WTC11 (cell line): Measurements from ENCODE around the gene CLOCK. TPM values are rescaled to one million over a fixed set of nuclear protein-coding genes. Genes with fewer than 3 reads are reported as not detected.

Source experiments
- ATAC-seq: fragments of 200-7000 bp; cut with Tn5 transposase; 2 replicates; pipeline ENCODE4 v1.10.0; 2021; ENCODE audit warnings: mild to moderate bottlenecking, moderate library complexity
- CTCF ChIA-PET: fragments of 300-600 bp; sonication (Branson Sonifier 250); formaldehyde crosslinking; loops from one replicate; lab custom pipeline; 2021; ENCODE audit warnings: antibody characterized with exemption; lab: Charles Lee
- POLR2A ChIA-PET: fragments of 350-600 bp; sonication (Branson Sonifier 250); formaldehyde crosslinking; loops from one replicate; lab custom pipeline; 2021; ENCODE audit warnings: antibody characterized with exemption; lab: Charles Lee
- DNase-seq: peaks from one replicate; pipeline ENCODE4 v3.0.0; 2021; ENCODE audit warnings: low spot score
- H3K27ac Mint-ChIP-seq: 2 replicates; pipeline ENCODE4 v1.8.0; 2021; ENCODE audit warnings: mixed read lengths
- H3K27me3 Mint-ChIP-seq: 2 replicates; pipeline ENCODE4 v1.8.0; 2021; ENCODE audit warnings: low read depth, mild to moderate bottlenecking, moderate library complexity, mixed read lengths
- H3K36me3 Mint-ChIP-seq: 2 replicates; pipeline ENCODE4 v1.8.0; 2021; ENCODE audit warnings: mixed read lengths
- H3K4me1 Mint-ChIP-seq: 2 replicates; pipeline ENCODE4 v1.8.0; 2022; ENCODE audit warnings: mixed read lengths
- H3K4me3 Mint-ChIP-seq: 2 replicates; pipeline ENCODE4 v1.8.0; 2021; ENCODE audit warnings: mild to moderate bottlenecking, moderate library complexity, mixed read lengths
- H3K9me3 Mint-ChIP-seq: 2 replicates; pipeline ENCODE4 v1.8.0; 2021; ENCODE audit warnings: mixed read lengths
- CREM ChIP-seq: sonication (generic); formaldehyde crosslinking; IDR thresholded peaks from 2 replicates; pipeline ENCODE4 v1.8.1; 2022; ENCODE audit warnings: mild to moderate bottlenecking, missing genetic modification reagents, moderate library complexity
- EMX1 ChIP-seq: fragments of 250-450 bp; sonication (Bioruptor Pico); IDR thresholded peaks from 2 replicates; pipeline ENCODE4 v1.8.0; 2021; ENCODE audit warnings: mild to moderate bottlenecking
- FOXK1 ChIP-seq: sonication (generic); formaldehyde crosslinking; IDR thresholded peaks from 2 replicates; pipeline ENCODE4 v1.8.0; 2022; ENCODE audit warnings: mild to moderate bottlenecking, moderate library complexity, missing genetic modification reagents
- FOXP4 ChIP-seq: sonication (generic); formaldehyde crosslinking; IDR thresholded peaks from 2 replicates; pipeline ENCODE4 v1.8.0; 2022; ENCODE audit warnings: mild to moderate bottlenecking, missing genetic modification reagents
- HMGA2 ChIP-seq: fragments of 250-450 bp; sonication (Bioruptor Pico); IDR thresholded peaks from 2 replicates; pipeline ENCODE4 v1.4.0; 2021; ENCODE audit warnings: mild to moderate bottlenecking, moderate library complexity
- MAX ChIP-seq: sonication (generic); formaldehyde crosslinking; IDR thresholded peaks from 2 replicates; pipeline ENCODE4 v1.8.0; 2022; ENCODE audit warnings: mild to moderate bottlenecking, missing genetic modification reagents
- NFE2L1 ChIP-seq: sonication (generic); formaldehyde crosslinking; IDR thresholded peaks from 2 replicates; pipeline ENCODE4 v1.8.1; 2023; ENCODE audit warnings: missing genetic modification reagents
- NFYB ChIP-seq: sonication (generic); formaldehyde crosslinking; conservative IDR thresholded peaks from 2 replicates; pipeline ENCODE4 v1.8.0; 2022; ENCODE audit warnings: low read depth, missing genetic modification reagents
- PREB ChIP-seq: sonication (generic); formaldehyde crosslinking; IDR thresholded peaks from 2 replicates; pipeline ENCODE4 v1.8.1; 2022; ENCODE audit warnings: mild to moderate bottlenecking, missing genetic modification reagents, moderate library complexity, borderline replicate concordance
- PRRX2 ChIP-seq: fragments of 250-450 bp; sonication (Bioruptor Pico); IDR thresholded peaks from 2 replicates; pipeline ENCODE4 v1.8.0; 2021; ENCODE audit warnings: mild to moderate bottlenecking
- TCF7 ChIP-seq: sonication (generic); formaldehyde crosslinking; IDR thresholded peaks from 2 replicates; pipeline ENCODE4 v1.8.0; 2022; ENCODE audit warnings: mild to moderate bottlenecking, low read depth, missing genetic modification reagents, moderate library complexity
- USF1 ChIP-seq: sonication (generic); formaldehyde crosslinking; IDR thresholded peaks from 2 replicates; pipeline ENCODE4 v1.8.0; 2022; ENCODE audit warnings: mild to moderate bottlenecking, missing genetic modification reagents
- USF2 ChIP-seq: sonication (generic); formaldehyde crosslinking; IDR thresholded peaks from 2 replicates; pipeline ENCODE4 v1.8.1; 2023; ENCODE audit warnings: mild to moderate bottlenecking, missing genetic modification reagents, moderate library complexity
- ZNF512 ChIP-seq: sonication (generic); formaldehyde crosslinking; IDR thresholded peaks from 2 replicates; pipeline ENCODE4 v1.8.1; 2022; ENCODE audit warnings: missing genetic modification reagents, borderline replicate concordance
- ZNF532 ChIP-seq: fragments of 250-450 bp; sonication (Bioruptor Pico); IDR thresholded peaks from 2 replicates; pipeline ENCODE4 v1.9.0; 2021; ENCODE audit warnings: mild to moderate bottlenecking, borderline replicate concordance
- ZSCAN18 ChIP-seq: fragments of 250-450 bp; sonication (Bioruptor Pico); IDR thresholded peaks from 2 replicates; pipeline ENCODE4 v2.1.2; 2022; ENCODE audit warnings: mild to moderate bottlenecking, moderate library complexity
- total RNA-seq: library from RNA; stranded (reverse); gene quantifications from 3 replicates; pipeline ENCODE4 v1.2.3, GENCODE V29; 2021

Gene CLOCK
- total RNA-seq, 1 experiment from 2014 or later = 18.6 TPM

GRCh38 chr4:55458164-55458563 is 88.5 kb downstream of the CLOCK start:
- Mint-ChIP-seq H3K27ac (no peak overlapping the region), H3K36me3 (peaks cover 6% of the 10 kb centered on the region), H3K4me3 (no peak overlapping the region), H3K27me3 (no peaks in the 10 kb centered on the region), H3K4me1 (no peaks in the 10 kb centered on the region), H3K9me3 (no peaks in the 10 kb centered on the region)
- ChIA-PET POLR2A (no interaction called here), CTCF (no interaction called here)
- TF ChIP-seq ZSCAN18 (CRISPR knock-in tag) (no peak), ZNF512 (CRISPR knock-in tag) (no peak), NFYB (CRISPR knock-in tag) (no peak), MAX (CRISPR knock-in tag) (no peak), USF1 (no peak), FOXK1 (CRISPR knock-in tag) (no peak), PRRX2 (no peak), PREB (CRISPR knock-in tag) (no peak), NFE2L1 (CRISPR knock-in tag) (no peak), ZNF532 (CRISPR knock-in tag) (no peak)
- DNase-seq = no peak
- no peak for ATAC-seq

GRCh38 chr4:55450566-55450965 is 96.1 kb downstream of the CLOCK start:
- Mint-ChIP-seq H3K27ac (no peak overlapping the region), H3K9me3 (no peaks in the 10 kb centered on the region), H3K4me3 (no peak overlapping the region), H3K27me3 (no peaks in the 10 kb centered on the region), H3K4me1 (no peaks in the 10 kb centered on the region), H3K36me3 (peaks cover 36% of the 10 kb centered on the region)
- TF ChIP-seq TCF7 (CRISPR knock-in tag) (no peak), CREM (CRISPR knock-in tag) (no peak), EMX1 (no peak), HMGA2 (no peak), USF2 (CRISPR knock-in tag) (no peak), FOXP4 (no peak)
- DNase-seq (no peak), ATAC-seq (no peak)
- POLR2A ChIA-PET = interaction anchor here (0.6 kb wide), 1 partner anchor 33 kb away, joined by 3 read pairs; no protein-coding TSS in a partner anchor
- CTCF ChIA-PET = no interaction called here
